HL-60 (cell line): ENCODE results near the gene IQGAP1.

ENCODE experiments used
- CTCF ChIP-seq: IDR thresholded peaks from one replicate; pipeline ENCODE4 v1.5.1; 2011; ENCODE audit warnings: low read length, control low read depth, inconsistent platforms; ENCODE audit not compliant: insufficient read depth
- GABPA ChIP-seq: IDR thresholded peaks from 2 replicates; pipeline ENCODE4 v1.6.1; 2012; ENCODE audit warnings: low read depth
- SPI1 ChIP-seq: IDR thresholded peaks from 2 replicates; pipeline ENCODE4 v1.6.1; 2012; ENCODE audit warnings: low read depth, mild to moderate bottlenecking, borderline replicate concordance

GRCh38 chr15:90519688-90520087 is 131.6 kb downstream of the IQGAP1 start:
- no peak for TF ChIP-seq CTCF
- TF ChIP-seq GABPA = no peak
- TF ChIP-seq SPI1 = no peak
